WI38 (cell line): ENCODE data around the gene NALCN.

Experiments used
- H3K4me3 ChIP-seq: 2 replicates; pipeline ENCODE4 v1.5.1; 2011; ENCODE audit warnings: low read depth, mild to moderate bottlenecking, control low read depth, low read length
- CTCF ChIP-seq: IDR thresholded peaks from 2 replicates; pipeline ENCODE4 v1.5.1; 2012; ENCODE audit warnings: low read depth, mild to moderate bottlenecking, control low read depth, low read length

NALCN gene

DNA sequence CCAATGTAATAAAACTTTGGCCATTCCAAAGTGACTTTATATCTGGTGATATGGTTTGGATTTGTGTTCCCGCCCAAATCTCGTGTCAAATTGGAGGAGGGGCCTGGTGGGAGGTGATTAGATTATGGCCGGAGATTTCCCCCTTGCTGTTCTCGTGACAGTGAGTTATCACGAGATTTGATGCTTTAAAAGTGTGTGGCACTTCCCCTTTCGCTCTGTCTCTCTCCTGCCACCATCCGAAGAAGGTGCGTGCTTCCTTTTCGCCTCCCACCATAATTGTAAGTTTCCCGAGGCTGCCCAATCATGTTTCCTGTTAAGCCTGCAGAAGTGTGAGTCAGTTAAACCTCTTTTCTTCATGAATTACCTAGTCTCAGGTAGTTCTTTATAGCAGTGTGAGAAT is 9.3 kb upstream of the NALCN start:
- no peak overlapping the region for H3K4me3 ChIP-seq
- no peak for TF ChIP-seq CTCF

- H3K4me3 ChIP-seq = no peak overlapping the region
- no peak for TF ChIP-seq CTCF
Measured at GRCh38 chr13:101425156-101425471, 8.8 kb upstream of the NALCN start.

DNA sequence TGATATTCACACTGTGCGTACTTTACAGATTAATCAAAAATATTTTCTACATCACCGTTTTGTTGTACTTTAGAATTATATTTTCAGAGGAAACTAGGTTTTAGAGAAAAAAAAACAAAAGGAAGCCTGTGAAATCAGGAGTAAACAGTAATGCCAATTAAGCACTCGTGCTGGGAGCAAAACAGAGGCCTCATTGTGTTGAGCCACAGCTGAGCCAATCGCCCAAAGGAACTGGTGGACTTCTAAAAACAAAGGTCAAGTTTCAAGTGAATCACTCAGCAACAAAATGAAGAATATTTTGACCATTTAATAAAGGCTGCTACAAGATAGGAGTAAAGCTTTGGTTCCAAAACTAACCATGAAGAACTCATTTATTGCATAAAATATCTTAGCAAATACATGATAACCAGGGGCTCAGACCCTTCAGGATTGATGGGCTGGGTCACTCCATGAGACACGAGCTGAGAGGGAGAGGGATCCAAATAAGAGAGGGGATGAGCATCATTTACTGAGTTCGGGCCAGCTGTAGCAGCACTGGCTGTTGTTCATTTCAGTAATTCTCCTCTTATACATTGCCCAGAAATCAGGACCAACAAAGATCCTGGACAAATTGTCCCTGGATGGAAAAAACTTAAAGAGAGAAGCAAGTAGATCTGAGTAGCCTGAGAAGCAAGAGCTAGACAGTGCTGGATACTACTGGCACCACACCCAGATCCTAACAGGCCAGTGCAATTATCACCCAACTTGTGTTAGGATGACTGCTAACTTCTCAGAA is 8.3 kb upstream of the NALCN start:
- TF ChIP-seq CTCF = no peak
- H3K4me3 ChIP-seq = no peak overlapping the region

DNA sequence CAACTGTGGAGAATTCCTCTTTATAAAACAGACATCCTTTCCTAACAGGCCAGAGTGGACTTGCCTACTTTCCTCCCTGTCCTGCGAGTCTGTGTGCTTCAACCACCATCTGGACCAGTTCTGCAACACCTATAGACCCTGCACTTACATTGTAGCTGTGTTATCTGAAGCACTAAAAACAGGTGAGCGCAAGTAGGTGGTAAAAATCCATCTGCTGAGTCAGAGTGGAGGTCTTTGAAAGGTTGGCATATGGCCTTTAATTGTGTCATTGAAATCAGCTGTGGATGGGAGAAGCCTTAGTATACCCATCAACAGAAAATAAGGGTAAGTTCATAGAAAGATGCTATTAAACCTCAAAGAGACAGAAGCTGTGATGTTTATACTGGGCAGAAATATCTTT is 7.6 kb upstream of the NALCN start:
- TF ChIP-seq CTCF = no peak

DNA sequence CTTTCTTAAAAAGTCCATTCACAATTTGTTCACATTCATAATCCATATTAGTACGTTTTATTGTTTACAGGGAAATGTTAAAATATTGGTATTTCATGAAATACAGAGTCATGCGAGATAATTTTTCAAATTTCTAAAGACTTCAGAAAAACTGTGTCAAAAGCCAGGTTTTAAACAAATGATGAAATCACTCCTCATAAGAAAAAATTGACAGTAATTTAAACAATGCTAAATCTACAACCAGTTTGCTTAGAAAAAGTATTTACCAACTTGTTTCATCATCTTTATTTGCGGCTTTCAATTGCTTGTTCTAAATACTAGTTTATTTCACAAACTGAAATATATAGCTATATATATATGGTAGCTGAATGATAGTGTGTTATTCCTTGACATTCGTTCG is 1.2 kb upstream of the NALCN start:
- no peak for TF ChIP-seq CTCF
- no peak overlapping the region for H3K4me3 ChIP-seq

More for the DNA sequence above, 7.6 kb upstream of the NALCN start:
- H3K4me3 ChIP-seq = no peak overlapping the region

GRCh38 chr13:101417043-101417406 is 717 bp upstream of the NALCN start:
- no peak for TF ChIP-seq CTCF
- H3K4me3 ChIP-seq = peak overlapping the region; percentile 63

DNA sequence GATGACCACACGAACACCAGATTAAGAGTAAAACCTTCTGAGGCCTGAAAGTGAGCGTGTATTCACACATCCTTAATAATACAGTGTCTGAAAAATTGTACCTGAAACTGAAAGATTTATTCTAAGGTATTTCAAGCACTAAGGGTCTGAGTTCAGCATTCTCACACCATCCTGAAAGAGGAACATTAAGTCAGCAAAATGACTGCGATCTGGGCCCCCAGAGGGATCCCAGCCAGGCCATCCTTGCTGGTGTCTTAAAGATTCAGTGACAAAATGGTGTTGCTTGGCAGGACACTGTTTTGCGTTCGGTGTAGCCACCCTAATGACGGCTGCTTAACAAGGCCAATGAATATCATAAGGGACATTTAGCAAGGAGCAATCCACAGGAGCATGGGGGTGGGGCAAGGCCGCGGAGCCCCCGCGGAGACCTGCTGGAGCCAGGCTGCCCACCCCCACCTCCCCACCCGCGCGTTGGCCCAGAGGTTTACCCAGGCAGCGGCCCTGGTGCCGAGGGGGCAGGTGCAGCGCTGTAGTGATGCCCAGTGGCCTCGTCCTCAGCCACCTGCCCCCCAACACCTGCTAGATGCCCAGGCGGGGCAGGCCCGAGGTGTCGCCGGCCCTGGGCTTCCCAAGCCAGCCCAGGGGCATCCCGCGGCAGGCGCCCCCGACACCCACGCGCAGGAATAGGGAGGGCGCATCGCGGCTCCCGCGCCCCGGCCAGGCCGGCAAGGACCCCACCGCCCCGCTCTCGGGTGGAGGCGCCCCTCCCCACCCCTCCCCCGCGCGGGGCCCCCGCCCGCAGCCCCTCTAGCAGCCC is 742 bp downstream of the NALCN start:
- TF ChIP-seq CTCF = no peak

More for the DNA sequence above, 742 bp downstream of the NALCN start:
- peak overlapping the region; percentile 63 for H3K4me3 ChIP-seq
